WTC11 (cell line): ENCODE data around the gene NR2C2AP. TPM values are rescaled to one million over a fixed set of nuclear protein-coding genes. Genes with fewer than 3 reads are reported as not detected.

Experiments used
- ATAC-seq: fragments of 200-7000 bp; cut with Tn5 transposase; 2 replicates; pipeline ENCODE4 v1.10.0; 2021; ENCODE audit warnings: mild to moderate bottlenecking, moderate library complexity
- CTCF ChIA-PET: fragments of 300-600 bp; sonication (Branson Sonifier 250); formaldehyde crosslinking; loops from one replicate; lab custom pipeline; 2021; ENCODE audit warnings: antibody characterized with exemption; lab: Charles Lee
- POLR2A ChIA-PET: fragments of 350-600 bp; sonication (Branson Sonifier 250); formaldehyde crosslinking; loops from one replicate; lab custom pipeline; 2021; ENCODE audit warnings: antibody characterized with exemption; lab: Charles Lee
- DNase-seq: peaks from one replicate; pipeline ENCODE4 v3.0.0; 2021; ENCODE audit warnings: low spot score
- H3K27ac Mint-ChIP-seq: 2 replicates; pipeline ENCODE4 v1.8.0; 2021; ENCODE audit warnings: mixed read lengths
- H3K27me3 Mint-ChIP-seq: 2 replicates; pipeline ENCODE4 v1.8.0; 2021; ENCODE audit warnings: low read depth, mild to moderate bottlenecking, moderate library complexity, mixed read lengths
- H3K36me3 Mint-ChIP-seq: 2 replicates; pipeline ENCODE4 v1.8.0; 2021; ENCODE audit warnings: mixed read lengths
- H3K4me1 Mint-ChIP-seq: 2 replicates; pipeline ENCODE4 v1.8.0; 2022; ENCODE audit warnings: mixed read lengths
- H3K4me3 Mint-ChIP-seq: 2 replicates; pipeline ENCODE4 v1.8.0; 2021; ENCODE audit warnings: mild to moderate bottlenecking, moderate library complexity, mixed read lengths
- H3K9me3 Mint-ChIP-seq: 2 replicates; pipeline ENCODE4 v1.8.0; 2021; ENCODE audit warnings: mixed read lengths
- CBFB ChIP-seq: sonication (generic); formaldehyde crosslinking; IDR thresholded peaks from 2 replicates; pipeline ENCODE4 v1.8.1; 2022; ENCODE audit warnings: mild to moderate bottlenecking, low read depth, missing genetic modification reagents
- EMX1 ChIP-seq: fragments of 250-450 bp; sonication (Bioruptor Pico); IDR thresholded peaks from 2 replicates; pipeline ENCODE4 v1.8.0; 2021; ENCODE audit warnings: mild to moderate bottlenecking
- GTF2I ChIP-seq: fragments of 250-450 bp; sonication (Bioruptor Pico); conservative IDR thresholded peaks from 2 replicates; pipeline ENCODE4 v1.4.0; 2021; ENCODE audit warnings: mild to moderate bottlenecking
- MXD4 ChIP-seq: fragments of 250-450 bp; sonication (Bioruptor Pico); IDR thresholded peaks from 2 replicates; pipeline ENCODE4 v1.8.0; 2021; ENCODE audit warnings: mild to moderate bottlenecking, moderate library complexity, borderline replicate concordance
- NR1H2 ChIP-seq: sonication (generic); formaldehyde crosslinking; IDR thresholded peaks from 2 replicates; pipeline ENCODE4 v1.9.0; 2021; ENCODE audit warnings: mild to moderate bottlenecking, moderate library complexity, missing genetic modification reagents
- RELA ChIP-seq: sonication (generic); formaldehyde crosslinking; IDR thresholded peaks from 2 replicates; pipeline ENCODE4 v1.8.1; 2022; ENCODE audit warnings: missing genetic modification reagents, mild to moderate bottlenecking, borderline replicate concordance
- SOX15 ChIP-seq: fragments of 250-450 bp; sonication (Bioruptor Pico); IDR thresholded peaks from 2 replicates; pipeline ENCODE4 v1.9.0; 2021; ENCODE audit warnings: mild to moderate bottlenecking
- TP53 ChIP-seq: sonication (generic); formaldehyde crosslinking; IDR thresholded peaks from 2 replicates; pipeline ENCODE4 v1.8.1; 2023; ENCODE audit warnings: mild to moderate bottlenecking, missing genetic modification reagents
- ZNF121 ChIP-seq: sonication (generic); formaldehyde crosslinking; IDR thresholded peaks from 2 replicates; pipeline ENCODE4 v1.8.0; 2023; ENCODE audit warnings: missing genetic modification reagents
- ZNF219 ChIP-seq: sonication (generic); formaldehyde crosslinking; IDR thresholded peaks from 2 replicates; pipeline ENCODE4 v1.8.0; 2023; ENCODE audit warnings: missing genetic modification reagents, mild to moderate bottlenecking, borderline replicate concordance
- ZNF416 ChIP-seq: fragments of 250-450 bp; sonication (Bioruptor Pico); IDR thresholded peaks from 2 replicates; pipeline ENCODE4 v1.9.0; 2021; ENCODE audit warnings: mild to moderate bottlenecking, inconsistent platforms
- total RNA-seq: library from RNA; stranded (reverse); gene quantifications from 3 replicates; pipeline ENCODE4 v1.2.3, GENCODE V29; 2021
- TF ChIP-seq, protein P1 (sequence below): sonication (generic); formaldehyde crosslinking; IDR thresholded peaks from 2 replicates; pipeline ENCODE4 v1.8.1; 2023; ENCODE audit warnings: mild to moderate bottlenecking, missing genetic modification reagents
- TF ChIP-seq, protein P2 (sequence below): fragments of 250-450 bp; sonication (Bioruptor Pico); IDR thresholded peaks from 2 replicates; pipeline ENCODE4 v1.9.0; 2021; ENCODE audit warnings: mild to moderate bottlenecking, borderline replicate concordance
- TF ChIP-seq, protein P3 (sequence below): sonication (generic); formaldehyde crosslinking; IDR thresholded peaks from 2 replicates; pipeline ENCODE4 v1.8.0; 2022; ENCODE audit warnings: missing genetic modification reagents
- TF ChIP-seq, protein P4 (sequence below): sonication (generic); formaldehyde crosslinking; IDR thresholded peaks from 2 replicates; pipeline ENCODE4 v1.8.0; 2022; ENCODE audit warnings: mild to moderate bottlenecking, missing genetic modification reagents
- TF ChIP-seq, protein P5 (sequence below): sonication (generic); formaldehyde crosslinking; IDR thresholded peaks from 2 replicates; pipeline ENCODE4 v1.8.1; 2022; ENCODE audit warnings: low read depth, mild to moderate bottlenecking, moderate library complexity, missing genetic modification reagents, borderline replicate concordance
- TF ChIP-seq, protein P6 (sequence below): fragments of 250-450 bp; sonication (Bioruptor Pico); IDR thresholded peaks from 2 replicates; pipeline ENCODE4 v2.1.2; 2022; ENCODE audit warnings: mild to moderate bottlenecking, moderate library complexity
- TF ChIP-seq, protein P7 (sequence below): sonication (generic); formaldehyde crosslinking; IDR thresholded peaks from 2 replicates; pipeline ENCODE4 v1.8.0; 2023; ENCODE audit warnings: mild to moderate bottlenecking, missing genetic modification reagents

Gene NR2C2AP
- total RNA-seq, 1 experiment from 2014 or later, result 24.9 TPM

DNA sequence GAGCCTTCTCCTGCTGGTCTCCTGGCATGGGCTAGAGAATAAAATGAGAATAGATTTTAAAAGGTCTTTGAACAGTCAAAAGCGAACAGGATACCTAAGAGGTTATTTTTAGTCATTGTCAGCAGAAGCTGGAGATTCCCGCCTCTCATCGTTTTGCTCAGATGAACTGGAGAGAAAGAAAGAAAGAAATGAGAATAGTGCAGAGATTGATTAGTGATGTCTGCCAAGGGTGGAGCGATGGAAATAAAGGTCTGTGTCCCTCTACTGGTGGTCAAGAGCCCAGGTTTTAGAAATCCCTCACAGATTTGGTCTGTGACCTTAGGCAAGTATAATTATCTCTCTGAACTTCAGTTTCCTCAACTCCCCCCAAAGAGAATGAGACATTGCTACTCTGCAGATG is 13.9 kb upstream of the NR2C2AP start:
- peaks cover 50% of the 10 kb centered on the region for H3K27me3 Mint-ChIP-seq

DNA sequence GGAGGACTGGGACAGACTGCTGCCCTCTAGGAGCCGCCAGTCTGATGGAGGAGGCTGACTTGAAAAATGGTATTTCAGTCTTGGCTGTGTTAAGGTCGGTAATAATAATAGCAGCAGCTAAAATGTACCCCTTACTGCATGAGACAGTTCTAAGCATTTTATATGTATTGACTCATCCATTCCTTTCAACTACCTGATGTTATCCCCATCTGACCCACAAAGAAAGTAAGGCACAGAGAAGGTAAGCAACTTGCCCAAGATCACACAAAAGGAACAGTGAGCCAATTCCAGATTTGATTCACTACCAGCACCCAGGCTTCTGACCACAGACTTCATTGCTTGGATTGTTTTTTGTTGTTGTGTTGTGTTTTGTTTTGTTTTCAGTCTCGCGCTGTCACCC is 12.6 kb upstream of the NR2C2AP start:
- no peak for DNase-seq
- Mint-ChIP-seq H3K9me3 (no peaks in the 10 kb centered on the region), H3K27me3 (peaks cover 63% of the 10 kb centered on the region), H3K27ac (no peak overlapping the region), H3K4me3 (no peak overlapping the region), H3K4me1 (peaks cover 14% of the 10 kb centered on the region), H3K36me3 (no peaks in the 10 kb centered on the region)
- ChIA-PET CTCF (interaction anchor here (1.0 to 3.4 kb wide), 7 partner anchors 9 to 127 kb away, joined by 3 to 29 read pairs (median 3); partner anchors contain the start of gene NR2C2AP), POLR2A (no interaction called here)
- ATAC-seq, result no peak
- TF ChIP-seq, protein P1, sequence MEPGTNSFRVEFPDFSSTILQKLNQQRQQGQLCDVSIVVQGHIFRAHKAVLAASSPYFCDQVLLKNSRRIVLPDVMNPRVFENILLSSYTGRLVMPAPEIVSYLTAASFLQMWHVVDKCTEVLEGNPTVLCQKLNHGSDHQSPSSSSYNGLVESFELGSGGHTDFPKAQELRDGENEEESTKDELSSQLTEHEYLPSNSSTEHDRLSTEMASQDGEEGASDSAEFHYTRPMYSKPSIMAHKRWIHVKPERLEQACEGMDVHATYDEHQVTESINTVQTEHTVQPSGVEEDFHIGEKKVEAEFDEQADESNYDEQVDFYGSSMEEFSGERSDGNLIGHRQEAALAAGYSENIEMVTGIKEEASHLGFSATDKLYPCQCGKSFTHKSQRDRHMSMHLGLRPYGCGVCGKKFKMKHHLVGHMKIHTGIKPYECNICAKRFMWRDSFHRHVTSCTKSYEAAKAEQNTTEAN, result no peak
- no peak for TF ChIP-seq ZNF219 (CRISPR knock-in tag)
- TF ChIP-seq TP53, result no peak
- TF ChIP-seq, protein P2, sequence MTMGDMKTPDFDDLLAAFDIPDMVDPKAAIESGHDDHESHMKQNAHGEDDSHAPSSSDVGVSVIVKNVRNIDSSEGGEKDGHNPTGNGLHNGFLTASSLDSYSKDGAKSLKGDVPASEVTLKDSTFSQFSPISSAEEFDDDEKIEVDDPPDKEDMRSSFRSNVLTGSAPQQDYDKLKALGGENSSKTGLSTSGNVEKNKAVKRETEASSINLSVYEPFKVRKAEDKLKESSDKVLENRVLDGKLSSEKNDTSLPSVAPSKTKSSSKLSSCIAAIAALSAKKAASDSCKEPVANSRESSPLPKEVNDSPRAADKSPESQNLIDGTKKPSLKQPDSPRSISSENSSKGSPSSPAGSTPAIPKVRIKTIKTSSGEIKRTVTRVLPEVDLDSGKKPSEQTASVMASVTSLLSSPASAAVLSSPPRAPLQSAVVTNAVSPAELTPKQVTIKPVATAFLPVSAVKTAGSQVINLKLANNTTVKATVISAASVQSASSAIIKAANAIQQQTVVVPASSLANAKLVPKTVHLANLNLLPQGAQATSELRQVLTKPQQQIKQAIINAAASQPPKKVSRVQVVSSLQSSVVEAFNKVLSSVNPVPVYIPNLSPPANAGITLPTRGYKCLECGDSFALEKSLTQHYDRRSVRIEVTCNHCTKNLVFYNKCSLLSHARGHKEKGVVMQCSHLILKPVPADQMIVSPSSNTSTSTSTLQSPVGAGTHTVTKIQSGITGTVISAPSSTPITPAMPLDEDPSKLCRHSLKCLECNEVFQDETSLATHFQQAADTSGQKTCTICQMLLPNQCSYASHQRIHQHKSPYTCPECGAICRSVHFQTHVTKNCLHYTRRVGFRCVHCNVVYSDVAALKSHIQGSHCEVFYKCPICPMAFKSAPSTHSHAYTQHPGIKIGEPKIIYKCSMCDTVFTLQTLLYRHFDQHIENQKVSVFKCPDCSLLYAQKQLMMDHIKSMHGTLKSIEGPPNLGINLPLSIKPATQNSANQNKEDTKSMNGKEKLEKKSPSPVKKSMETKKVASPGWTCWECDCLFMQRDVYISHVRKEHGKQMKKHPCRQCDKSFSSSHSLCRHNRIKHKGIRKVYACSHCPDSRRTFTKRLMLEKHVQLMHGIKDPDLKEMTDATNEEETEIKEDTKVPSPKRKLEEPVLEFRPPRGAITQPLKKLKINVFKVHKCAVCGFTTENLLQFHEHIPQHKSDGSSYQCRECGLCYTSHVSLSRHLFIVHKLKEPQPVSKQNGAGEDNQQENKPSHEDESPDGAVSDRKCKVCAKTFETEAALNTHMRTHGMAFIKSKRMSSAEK, result no peak
- no peak for TF ChIP-seq ZNF416 (CRISPR knock-in tag)
- no peak for TF ChIP-seq ZNF121
- TF ChIP-seq CBFB, result no peak
- no peak for TF ChIP-seq NR1H2 (CRISPR knock-in tag)

More for the DNA sequence above, 13.9 kb upstream of the NR2C2AP start:
- Mint-ChIP-seq H3K9me3 (no peaks in the 10 kb centered on the region), H3K27ac (no peak overlapping the region), H3K36me3 (no peaks in the 10 kb centered on the region), H3K4me3 (peak overlapping the region; percentile 36), H3K4me1 (peaks cover 14% of the 10 kb centered on the region)
- ChIA-PET POLR2A (no interaction called here), CTCF (interaction anchor here (1.1 to 3.4 kb wide), 4 partner anchors 8 to 45 kb away, joined by 3 to 29 read pairs (median 4); no protein-coding TSS in a partner anchor)
- TF ChIP-seq GTF2I (no peak), RELA (no peak), MXD4 (CRISPR knock-in tag) (no peak), SOX15 (CRISPR knock-in tag) (no peak), EMX1 (no peak), NR1H2 (CRISPR knock-in tag) (no peak)
- TF ChIP-seq, protein P3, sequence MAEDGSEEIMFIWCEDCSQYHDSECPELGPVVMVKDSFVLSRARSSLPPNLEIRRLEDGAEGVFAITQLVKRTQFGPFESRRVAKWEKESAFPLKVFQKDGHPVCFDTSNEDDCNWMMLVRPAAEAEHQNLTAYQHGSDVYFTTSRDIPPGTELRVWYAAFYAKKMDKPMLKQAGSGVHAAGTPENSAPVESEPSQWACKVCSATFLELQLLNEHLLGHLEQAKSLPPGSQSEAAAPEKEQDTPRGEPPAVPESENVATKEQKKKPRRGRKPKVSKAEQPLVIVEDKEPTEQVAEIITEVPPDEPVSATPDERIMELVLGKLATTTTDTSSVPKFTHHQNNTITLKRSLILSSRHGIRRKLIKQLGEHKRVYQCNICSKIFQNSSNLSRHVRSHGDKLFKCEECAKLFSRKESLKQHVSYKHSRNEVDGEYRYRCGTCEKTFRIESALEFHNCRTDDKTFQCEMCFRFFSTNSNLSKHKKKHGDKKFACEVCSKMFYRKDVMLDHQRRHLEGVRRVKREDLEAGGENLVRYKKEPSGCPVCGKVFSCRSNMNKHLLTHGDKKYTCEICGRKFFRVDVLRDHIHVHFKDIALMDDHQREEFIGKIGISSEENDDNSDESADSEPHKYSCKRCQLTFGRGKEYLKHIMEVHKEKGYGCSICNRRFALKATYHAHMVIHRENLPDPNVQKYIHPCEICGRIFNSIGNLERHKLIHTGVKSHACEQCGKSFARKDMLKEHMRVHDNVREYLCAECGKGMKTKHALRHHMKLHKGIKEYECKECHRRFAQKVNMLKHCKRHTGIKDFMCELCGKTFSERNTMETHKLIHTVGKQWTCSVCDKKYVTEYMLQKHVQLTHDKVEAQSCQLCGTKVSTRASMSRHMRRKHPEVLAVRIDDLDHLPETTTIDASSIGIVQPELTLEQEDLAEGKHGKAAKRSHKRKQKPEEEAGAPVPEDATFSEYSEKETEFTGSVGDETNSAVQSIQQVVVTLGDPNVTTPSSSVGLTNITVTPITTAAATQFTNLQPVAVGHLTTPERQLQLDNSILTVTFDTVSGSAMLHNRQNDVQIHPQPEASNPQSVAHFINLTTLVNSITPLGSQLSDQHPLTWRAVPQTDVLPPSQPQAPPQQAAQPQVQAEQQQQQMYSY, result no peak
- TF ChIP-seq, protein P4, sequence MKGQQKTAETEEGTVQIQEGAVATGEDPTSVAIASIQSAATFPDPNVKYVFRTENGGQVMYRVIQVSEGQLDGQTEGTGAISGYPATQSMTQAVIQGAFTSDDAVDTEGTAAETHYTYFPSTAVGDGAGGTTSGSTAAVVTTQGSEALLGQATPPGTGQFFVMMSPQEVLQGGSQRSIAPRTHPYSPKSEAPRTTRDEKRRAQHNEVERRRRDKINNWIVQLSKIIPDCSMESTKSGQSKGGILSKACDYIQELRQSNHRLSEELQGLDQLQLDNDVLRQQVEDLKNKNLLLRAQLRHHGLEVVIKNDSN (CRISPR knock-in tag), result no peak
- TF ChIP-seq, protein P5, sequence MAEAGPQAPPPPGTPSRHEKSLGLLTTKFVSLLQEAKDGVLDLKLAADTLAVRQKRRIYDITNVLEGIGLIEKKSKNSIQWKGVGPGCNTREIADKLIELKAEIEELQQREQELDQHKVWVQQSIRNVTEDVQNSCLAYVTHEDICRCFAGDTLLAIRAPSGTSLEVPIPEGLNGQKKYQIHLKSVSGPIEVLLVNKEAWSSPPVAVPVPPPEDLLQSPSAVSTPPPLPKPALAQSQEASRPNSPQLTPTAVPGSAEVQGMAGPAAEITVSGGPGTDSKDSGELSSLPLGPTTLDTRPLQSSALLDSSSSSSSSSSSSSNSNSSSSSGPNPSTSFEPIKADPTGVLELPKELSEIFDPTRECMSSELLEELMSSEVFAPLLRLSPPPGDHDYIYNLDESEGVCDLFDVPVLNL (CRISPR knock-in tag), result no peak
- TF ChIP-seq, protein P6, sequence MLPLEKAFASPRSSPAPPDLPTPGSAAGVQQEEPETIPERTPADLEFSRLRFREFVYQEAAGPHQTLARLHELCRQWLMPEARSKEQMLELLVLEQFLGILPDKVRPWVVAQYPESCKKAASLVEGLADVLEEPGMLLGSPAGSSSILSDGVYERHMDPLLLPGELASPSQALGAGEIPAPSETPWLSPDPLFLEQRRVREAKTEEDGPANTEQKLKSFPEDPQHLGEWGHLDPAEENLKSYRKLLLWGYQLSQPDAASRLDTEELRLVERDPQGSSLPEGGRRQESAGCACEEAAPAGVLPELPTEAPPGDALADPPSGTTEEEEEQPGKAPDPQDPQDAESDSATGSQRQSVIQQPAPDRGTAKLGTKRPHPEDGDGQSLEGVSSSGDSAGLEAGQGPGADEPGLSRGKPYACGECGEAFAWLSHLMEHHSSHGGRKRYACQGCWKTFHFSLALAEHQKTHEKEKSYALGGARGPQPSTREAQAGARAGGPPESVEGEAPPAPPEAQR (CRISPR knock-in tag), result no peak
- TF ChIP-seq, protein P7, sequence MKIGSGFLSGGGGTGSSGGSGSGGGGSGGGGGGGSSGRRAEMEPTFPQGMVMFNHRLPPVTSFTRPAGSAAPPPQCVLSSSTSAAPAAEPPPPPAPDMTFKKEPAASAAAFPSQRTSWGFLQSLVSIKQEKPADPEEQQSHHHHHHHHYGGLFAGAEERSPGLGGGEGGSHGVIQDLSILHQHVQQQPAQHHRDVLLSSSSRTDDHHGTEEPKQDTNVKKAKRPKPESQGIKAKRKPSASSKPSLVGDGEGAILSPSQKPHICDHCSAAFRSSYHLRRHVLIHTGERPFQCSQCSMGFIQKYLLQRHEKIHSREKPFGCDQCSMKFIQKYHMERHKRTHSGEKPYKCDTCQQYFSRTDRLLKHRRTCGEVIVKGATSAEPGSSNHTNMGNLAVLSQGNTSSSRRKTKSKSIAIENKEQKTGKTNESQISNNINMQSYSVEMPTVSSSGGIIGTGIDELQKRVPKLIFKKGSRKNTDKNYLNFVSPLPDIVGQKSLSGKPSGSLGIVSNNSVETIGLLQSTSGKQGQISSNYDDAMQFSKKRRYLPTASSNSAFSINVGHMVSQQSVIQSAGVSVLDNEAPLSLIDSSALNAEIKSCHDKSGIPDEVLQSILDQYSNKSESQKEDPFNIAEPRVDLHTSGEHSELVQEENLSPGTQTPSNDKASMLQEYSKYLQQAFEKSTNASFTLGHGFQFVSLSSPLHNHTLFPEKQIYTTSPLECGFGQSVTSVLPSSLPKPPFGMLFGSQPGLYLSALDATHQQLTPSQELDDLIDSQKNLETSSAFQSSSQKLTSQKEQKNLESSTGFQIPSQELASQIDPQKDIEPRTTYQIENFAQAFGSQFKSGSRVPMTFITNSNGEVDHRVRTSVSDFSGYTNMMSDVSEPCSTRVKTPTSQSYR (CRISPR knock-in tag), result no peak
- ATAC-seq, result peak; percentile 18; the same call in 1 of the 2 replicates
- no peak for DNase-seq
